Activated CD4-positive, alpha-beta T cell treated with anti-CD3 and anti-CD28 coated beads, Interleukin-2, amount 50 U/mL, for 4 hours (primary cell): ENCODE results near the gene PAM16.
A peak's percentile ranks its signal among the peaks of the same experiment; 100 is the strongest.

Experiments
- DNase-seq, 2 experiments: peaks; one replicate each; pipeline ENCODE4 v3.0.0-alpha.2; 2020

PAM16 gene

GRCh38 chr16:4383591-4384444, 32.7 kb upstream of the PAM16 start:
- no peak for DNase-seq

GRCh38 chr16:4382795-4383357, 31.8 kb upstream of the PAM16 start:
- no peak for DNase-seq

GRCh38 chr16:4381935-4382794, 31.0 kb upstream of the PAM16 start:
- DNase-seq: no peak

GRCh38 chr16:4381072-4381934, 30.2 kb upstream of the PAM16 start:
- no peak for DNase-seq

GRCh38 chr16:4380119-4381063, 29.3 kb upstream of the PAM16 start:
- no peak for DNase-seq

GRCh38 chr16:4378999-4379690, 28.0 kb upstream of the PAM16 start:
- no peak for DNase-seq

- no peak for DNase-seq
Observed at GRCh38 chr16:4378161-4378666, 27.1 kb upstream of the PAM16 start.

- no peak for DNase-seq
Observed at GRCh38 chr16:4377573-4378154, 26.5 kb upstream of the PAM16 start.

- DNase-seq: no peak
Observed at GRCh38 chr16:4376893-4377572, 25.9 kb upstream of the PAM16 start.

GRCh38 chr16:4376126-4376892, 25.2 kb upstream of the PAM16 start:
- no peak for DNase-seq

GRCh38 chr16:4375717-4376116, 24.6 kb upstream of the PAM16 start:
- no peak for DNase-seq

GRCh38 chr16:4373909-4374742, 23.0 kb upstream of the PAM16 start:
- peak in 1 of 2 experiments; percentile 11 for DNase-seq

- no peak for DNase-seq
Observed at GRCh38 chr16:4373356-4373908, 22.3 kb upstream of the PAM16 start.

GRCh38 chr16:4372578-4373355, 21.6 kb upstream of the PAM16 start:
- no peak for DNase-seq

- no peak for DNase-seq
Observed at GRCh38 chr16:4372001-4372577, 21.0 kb upstream of the PAM16 start.

- peak; percentile 55 to 63 for DNase-seq
Observed at GRCh38 chr16:4371357-4372000, 20.4 kb upstream of the PAM16 start, which contains the start of gene VASN. Gene VASN (plus strand): TSS chr16:4371848. CDS start chr16:4380878, 9,030 bp downstream.
